Heart right ventricle (tissue), 16 donors: ENCODE measurements around the gene ZNF423. TPM values are rescaled to one million over a fixed set of nuclear protein-coding genes. Genes with fewer than 3 reads are reported as not detected.

Experiments
- ATAC-seq, 8 donors: fragments of 200-7000 bp; cut with Tn5 transposase; one replicate each; pipeline ENCODE4 v1.9.1; 2020; ENCODE audit warnings: mild to moderate bottlenecking in 8 of 8, moderate library complexity in 8 of 8, moderate number of reproducible peaks in 1 of 8
- DNase-seq, 2 donors: peaks; one replicate each; pipeline ENCODE4 v3.0.0-alpha.2; 2020
- H3K27ac ChIP-seq, 10 donors: fragments of 200-600 bp; sonication (generic) in 2 of 10; one replicate each; pipeline versions ENCODE4 v1.5.0 to v1.8.0; 2020 to 2022; ENCODE audit warnings: mild to moderate bottlenecking in 3 of 10
- H3K27me3 ChIP-seq, 7 donors: fragments of 200-600 bp; one replicate each; pipeline ENCODE4 v1.8.0; 2021 to 2022; ENCODE audit warnings: mild to moderate bottlenecking in 2 of 7
- H3K36me3 ChIP-seq, 9 donors: fragments of 200-600 bp; sonication (generic) in 1 of 9; one replicate each; pipeline versions ENCODE4 v1.5.0 to v1.8.0; 2020 to 2022; ENCODE audit warnings: mild to moderate bottlenecking in 2 of 9
- H3K4me1 ChIP-seq, 9 donors: fragments of 200-600 bp; sonication (generic) in 1 of 9; one replicate each; pipeline versions ENCODE4 v1.5.0 to v1.8.0; 2020 to 2022; ENCODE audit warnings: mild to moderate bottlenecking in 4 of 9
- H3K4me3 ChIP-seq, 10 donors: fragments of 200-600 bp; sonication (generic) in 2 of 10; one replicate each; pipeline versions ENCODE4 v1.5.0 to v1.8.0; 2020 to 2022; ENCODE audit warnings: mild to moderate bottlenecking in 7 of 10, moderate library complexity in 2 of 10
- H3K9me3 ChIP-seq, 11 donors: fragments of 200-600 bp in 10 of 11; sonication (generic) in 2 of 11; one replicate each; pipeline versions ENCODE4 v1.5.0 to v1.8.0; 2013 to 2022; ENCODE audit warnings: mild to moderate bottlenecking in 2 of 11, control low read depth in 1 of 11, moderate library complexity in 1 of 11
- CTCF ChIP-seq, 9 donors: fragments of 200-600 bp; sonication (generic) in 2 of 9; IDR thresholded peaks; one replicate each; pipeline versions ENCODE4 v1.5.0 to v1.8.0; 2021 to 2022; ENCODE audit warnings: antibody characterized with exemption in 9 of 9, mild to moderate bottlenecking in 5 of 9, moderate library complexity in 1 of 9
- WGBS, 2 donors: extraction: QIAGEN DNeasy Blood & Tissue Kit; methylation state at CpG; one replicate each; pipeline ENCODE4 v1.1.7; 2013; ENCODE audit warnings: inconsistent platforms in 1 of 2; 5-methylcytosine and 5-hydroxymethylcytosine counted together
- intact Hi-C, 10 donors: fragments of 100-400 bp; cut with DNase I; formaldehyde crosslinking; loops; one replicate each; pipeline versions ENCODE4 v1.11.1 to v1.14.2; 2022
- polyA plus RNA-seq, 2 donors: library from polyadenylated mRNA; stranded (reverse); fragments of 200-250 nt; gene quantifications; one replicate each; pipeline ENCODE4 v1.2.3, GENCODE V29; 2013
- total RNA-seq, 10 donors: library from RNA; stranded (reverse); fragmentation: NEBNext Ultra II Directional in 3 of 10; extraction: Animal tissue kit (Norgen Biotek cat#: 25700) in 3 of 10; gene quantifications; one replicate each; pipeline versions ENCODE4 v1.2.1 to v1.2.4, GENCODE V29; 2021 to 2023
- donor health status: Arrhythmogenic right ventricular cardiomyopathy.
- donor health status: ischemic (EF 13 %, LVEDD 7.1; RV severe dilation, severe dysfunction).
- donor health status: healthy with polysubstance abuse.
- donor health status: DM: no; HTN: yes; CAD: no.
- donor health status: DM: no; HTN: no; CAD: no.
- donor health status: ischemic (EF 25% LVEDD 6.9; RV normal size, moderate dysfunction).
- donor health status: ischemic (EF 25% LVEDD 5.7; RV mildly dilated, moderate dysfunction).
- donor health status: healthy.
- donor health status: DM: yes; HTN: yes; CAD: no.
- donor health status: Ischemic cardiomyopathy.
- donor health status: ischemic (EF 35%, LVEDD 5.7; RV mildly dilated, moderate dysfunction).
- donor health status: nonischemic (EF 11% LVEDD 7.7; RV severe dilation, severe dysfunction).
- donor health status: DM: yes; HTN: yes; CAD: no.
- donor health status: PGD.
- donor health status: ischemic (EF 29% LVEDD 5.4; RV normal size, mild dysfunction).
- donor health status: nonischemic (EF 23%, LVEDD 6.1; RV moderate dilation, normal function).

ZNF423 gene
- total and polyA plus RNA-seq, 12 donors = 2.6 to 10.6 (median 7.0) TPM

DNA sequence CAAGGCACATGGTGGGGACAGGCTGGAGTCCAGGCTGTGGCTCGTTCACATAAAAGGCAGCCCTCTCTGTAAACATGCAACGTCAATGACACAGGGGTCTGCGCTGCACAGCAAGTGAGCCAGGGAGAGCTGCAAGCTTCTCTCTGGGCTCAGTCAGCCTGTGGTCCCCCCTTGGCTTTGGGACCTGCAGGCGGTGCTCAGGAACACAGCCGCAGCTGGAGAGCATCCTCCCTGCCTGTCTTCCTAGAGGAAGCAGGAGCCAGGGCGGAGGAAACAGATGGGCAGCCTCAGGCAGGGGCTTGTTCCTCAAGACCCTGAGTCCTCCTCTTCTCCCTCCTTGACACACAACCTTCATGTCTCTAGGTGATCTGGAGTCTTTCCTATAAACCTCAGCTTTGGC, 254.3 kb downstream of the ZNF423 start:
- Histone ChIP-seq H3K4me1 (peaks cover 0 to 10% (median 5%) of the 10 kb centered on the region in 9 donors), H3K27me3 (no peaks in the 10 kb centered on the region), H3K36me3 (no peaks in the 10 kb centered on the region), H3K4me3 (no peak overlapping the region), H3K27ac (no peak overlapping the region), H3K9me3 (no peaks in the 10 kb centered on the region)
- DNase-seq (no peak), ATAC-seq (no peak)
- 67 to 82% methylated on average over 6 of the region's 6 CpGs for WGBS, 2 donors
- intact Hi-C loops = loop anchor here in 3 of 10 donors (10.0 kb wide), 3 partner anchors 263 to 323 kb away; no protein-coding TSS in a partner anchor
- TF ChIP-seq CTCF (IDR thresholded peaks at IDR 0.05) = no peak

- no peaks in the 10 kb centered on the region for H3K36me3 ChIP-seq
- intact Hi-C loops = loop anchor here in 3 of 10 donors (10.0 kb wide), 3 partner anchors 264 to 324 kb away; no protein-coding TSS in a partner anchor
- DNase-seq = no peak
- H3K4me1 ChIP-seq = peaks cover 0 to 16% (median 10%) of the 10 kb centered on the region in 9 donors
- no peaks in the 10 kb centered on the region for H3K27me3 ChIP-seq
- H3K9me3 ChIP-seq = no peaks in the 10 kb centered on the region
- TF ChIP-seq CTCF (IDR thresholded peaks at IDR 0.05) = no peak
- H3K4me3 ChIP-seq = no peak overlapping the region
- ATAC-seq = no peak
- 95 to 97% methylated on average over 8 of the region's 8 CpGs for WGBS, 2 donors
- no peak overlapping the region for H3K27ac ChIP-seq
These were observed 254.9 kb downstream of the ZNF423 start for GRCh38 chr16:49600976-49601375.

DNA sequence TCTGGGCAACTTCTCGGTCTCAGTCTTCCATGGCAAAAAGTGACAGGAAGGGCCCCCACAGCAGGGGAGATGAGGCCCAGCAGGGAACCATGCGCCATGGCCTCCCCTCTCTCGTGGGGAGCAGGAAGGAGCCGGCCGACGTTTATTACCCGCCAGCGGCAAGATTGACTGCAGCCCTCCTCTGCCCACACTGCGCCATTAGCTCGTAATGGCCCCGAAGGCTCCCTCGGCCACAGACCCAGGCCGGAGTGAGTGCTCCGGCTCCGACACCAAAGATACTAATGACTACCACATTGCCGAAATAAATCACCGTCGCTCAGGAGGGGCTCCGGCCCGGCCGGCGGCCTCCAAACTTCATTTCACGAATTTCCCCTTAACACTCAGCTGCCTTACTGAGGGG, 255.4 kb downstream of the ZNF423 start:
- Histone ChIP-seq H3K4me3 (no peak overlapping the region), H3K4me1 (peaks cover 0 to 21% (median 14%) of the 10 kb centered on the region in 9 donors), H3K27ac (no peak overlapping the region), H3K27me3 (no peaks in the 10 kb centered on the region), H3K36me3 (no peaks in the 10 kb centered on the region), H3K9me3 (no peaks in the 10 kb centered on the region)
- intact Hi-C loops = loop anchor here in 3 of 10 donors (10.0 kb wide), 3 partner anchors 264 to 324 kb away; no protein-coding TSS in a partner anchor
- WGBS, 2 donors = 92 to 93% methylated on average over 23 of the region's 23 CpGs
- ATAC-seq (no peak), DNase-seq (no peak)
- no peak for TF ChIP-seq CTCF (IDR thresholded peaks at IDR 0.05)

DNA sequence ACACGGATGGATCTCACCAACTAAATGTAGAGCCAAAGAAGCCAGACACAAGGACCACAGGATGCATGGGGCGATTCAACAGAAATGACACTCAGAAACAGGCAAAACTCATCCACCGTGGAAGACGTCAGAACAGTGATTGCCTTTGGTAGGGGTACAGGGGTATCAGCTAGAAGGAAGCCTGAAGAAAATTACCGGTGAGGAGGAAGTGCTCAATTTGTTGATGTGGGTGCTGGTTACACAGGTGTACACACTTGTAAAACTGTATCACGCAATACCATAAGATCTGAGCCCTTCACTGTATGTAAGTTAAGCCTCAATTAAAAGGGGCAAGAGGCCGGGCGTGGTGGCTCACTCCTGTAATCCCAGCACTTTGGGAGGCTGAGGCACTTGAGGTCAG, 256.2 kb downstream of the ZNF423 start:
- no peak overlapping the region for H3K4me3 ChIP-seq
- H3K36me3 ChIP-seq = no peaks in the 10 kb centered on the region
- DNase-seq = no peak
- intact Hi-C loops = loop anchor here in 5 of 10 donors (10.0 kb wide), 5 partner anchors 105 to 325 kb away; no protein-coding TSS in a partner anchor
- no peak for TF ChIP-seq CTCF (IDR thresholded peaks at IDR 0.05)
- no peak for ATAC-seq
- no peak overlapping the region for H3K27ac ChIP-seq
- no peaks in the 10 kb centered on the region for H3K27me3 ChIP-seq
- WGBS, 2 donors = 91 to 93% methylated on average over 8 of the region's 8 CpGs
- H3K4me1 ChIP-seq = peaks cover 0 to 29% (median 20%) of the 10 kb centered on the region in 9 donors
- H3K9me3 ChIP-seq = no peaks in the 10 kb centered on the region
